ENCODE results near the gene NELL1. TPM values are rescaled to one million over a fixed set of nuclear protein-coding genes. Genes with fewer than 3 reads are reported as not detected.

The NELL1 gene
- total and polyA plus RNA-seq, 8 donors: 0.24 to 1.8 (median 0.71) TPM; not detected in 2

GRCh38 chr11:21285104-21285503 is 615.7 kb downstream of the NELL1 start:
- TF ChIP-seq, protein P1, sequence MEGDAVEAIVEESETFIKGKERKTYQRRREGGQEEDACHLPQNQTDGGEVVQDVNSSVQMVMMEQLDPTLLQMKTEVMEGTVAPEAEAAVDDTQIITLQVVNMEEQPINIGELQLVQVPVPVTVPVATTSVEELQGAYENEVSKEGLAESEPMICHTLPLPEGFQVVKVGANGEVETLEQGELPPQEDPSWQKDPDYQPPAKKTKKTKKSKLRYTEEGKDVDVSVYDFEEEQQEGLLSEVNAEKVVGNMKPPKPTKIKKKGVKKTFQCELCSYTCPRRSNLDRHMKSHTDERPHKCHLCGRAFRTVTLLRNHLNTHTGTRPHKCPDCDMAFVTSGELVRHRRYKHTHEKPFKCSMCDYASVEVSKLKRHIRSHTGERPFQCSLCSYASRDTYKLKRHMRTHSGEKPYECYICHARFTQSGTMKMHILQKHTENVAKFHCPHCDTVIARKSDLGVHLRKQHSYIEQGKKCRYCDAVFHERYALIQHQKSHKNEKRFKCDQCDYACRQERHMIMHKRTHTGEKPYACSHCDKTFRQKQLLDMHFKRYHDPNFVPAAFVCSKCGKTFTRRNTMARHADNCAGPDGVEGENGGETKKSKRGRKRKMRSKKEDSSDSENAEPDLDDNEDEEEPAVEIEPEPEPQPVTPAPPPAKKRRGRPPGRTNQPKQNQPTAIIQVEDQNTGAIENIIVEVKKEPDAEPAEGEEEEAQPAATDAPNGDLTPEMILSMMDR (IDR thresholded peaks at IDR 0.05): no peak

DNA sequence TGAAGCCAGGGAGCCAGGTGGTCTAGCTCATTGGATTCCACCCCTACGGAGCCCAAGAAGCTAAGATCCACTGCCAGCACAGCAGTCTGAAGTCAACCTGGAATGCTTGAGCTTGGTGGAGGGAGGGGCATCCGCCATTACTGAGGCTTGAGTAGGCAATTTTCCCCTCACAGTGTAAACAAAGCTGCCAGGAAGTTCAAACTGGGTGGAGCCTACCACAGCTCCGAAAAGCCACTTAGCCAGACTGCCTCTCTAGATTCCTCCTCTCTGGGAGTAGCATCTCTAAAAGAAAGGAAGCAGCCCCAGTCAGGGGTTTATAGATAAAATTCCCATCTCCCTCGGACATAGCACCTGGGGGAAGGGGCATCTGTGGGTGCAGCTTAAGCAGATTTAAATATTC is 620.3 kb downstream of the NELL1 start:
- no peak for ATAC-seq
- intact Hi-C loops (cut with DNase I): no loop called here
- TF ChIP-seq, protein P1 (IDR thresholded peaks at IDR 0.05): no peak

More at GRCh38 chr11:21285104-21285503, 615.7 kb downstream of the NELL1 start:
- intact Hi-C loops (cut with DNase I): no loop called here
- H3K27me3 ChIP-seq: no peaks in the 10 kb centered on the region
- DNase-seq: no peak
- ATAC-seq: no peak
- H3K4me3 ChIP-seq: no peak overlapping the region
- no peaks in the 10 kb centered on the region for H3K4me1 ChIP-seq
- no peaks in the 10 kb centered on the region for H3K36me3 ChIP-seq
- peaks cover 0 to 22% of the 10 kb centered on the region in 2 donors for H3K9me3 ChIP-seq
- no peak overlapping the region for H3K27ac ChIP-seq

GRCh38 chr11:21295508-21295907 is 626.1 kb downstream of the NELL1 start:
- Histone ChIP-seq H3K4me1 (no peaks in the 10 kb centered on the region), H3K27ac (no peak overlapping the region), H3K4me3 (no peak overlapping the region), H3K27me3 (no peaks in the 10 kb centered on the region), H3K36me3 (no peaks in the 10 kb centered on the region), H3K9me3 (peaks cover 0 to 15% of the 10 kb centered on the region in 2 donors)
- TF ChIP-seq, protein P1 (IDR thresholded peaks at IDR 0.05): no peak
- no peak for ATAC-seq
- intact Hi-C loops (cut with DNase I): no loop called here
- no peak for DNase-seq

More for the DNA sequence above, 620.3 kb downstream of the NELL1 start:
- Histone ChIP-seq H3K4me1 (no peaks in the 10 kb centered on the region), H3K27me3 (no peaks in the 10 kb centered on the region), H3K9me3 (peaks cover 0 to 18% of the 10 kb centered on the region in 2 donors), H3K36me3 (no peaks in the 10 kb centered on the region), H3K4me3 (no peak overlapping the region), H3K27ac (no peak overlapping the region)
- no peak for DNase-seq

DNA sequence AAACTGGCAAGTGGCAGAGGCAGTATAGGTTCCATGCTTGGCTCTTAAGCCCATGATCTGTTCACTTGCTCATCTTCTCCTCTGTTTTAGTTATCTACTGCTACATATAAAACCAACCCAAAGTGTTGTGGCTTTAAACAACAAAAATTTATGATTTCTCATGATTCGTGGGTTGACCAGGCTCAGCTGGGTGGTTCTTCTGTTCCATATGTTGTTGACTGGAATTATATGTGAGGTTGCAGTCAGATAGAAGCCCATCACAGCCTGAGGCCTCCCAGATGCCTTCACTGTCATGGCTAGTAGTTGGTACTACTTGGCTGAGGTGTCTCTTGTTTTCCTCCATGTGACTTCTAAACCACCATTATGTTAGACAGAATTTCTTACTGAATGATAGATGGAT is 632.6 kb downstream of the NELL1 start:
- H3K4me3 ChIP-seq: no peak overlapping the region
- H3K27me3 ChIP-seq: no peaks in the 10 kb centered on the region
- TF ChIP-seq, protein P1 (IDR thresholded peaks at IDR 0.05): no peak
- DNase-seq (no peak), ATAC-seq (no peak)
- H3K4me1 ChIP-seq: no peaks in the 10 kb centered on the region
- peaks cover 0 to 14% of the 10 kb centered on the region in 2 donors for H3K9me3 ChIP-seq
- H3K27ac ChIP-seq: no peak overlapping the region
- H3K36me3 ChIP-seq: no peaks in the 10 kb centered on the region
- intact Hi-C loops (cut with DNase I): no loop called here

DNA sequence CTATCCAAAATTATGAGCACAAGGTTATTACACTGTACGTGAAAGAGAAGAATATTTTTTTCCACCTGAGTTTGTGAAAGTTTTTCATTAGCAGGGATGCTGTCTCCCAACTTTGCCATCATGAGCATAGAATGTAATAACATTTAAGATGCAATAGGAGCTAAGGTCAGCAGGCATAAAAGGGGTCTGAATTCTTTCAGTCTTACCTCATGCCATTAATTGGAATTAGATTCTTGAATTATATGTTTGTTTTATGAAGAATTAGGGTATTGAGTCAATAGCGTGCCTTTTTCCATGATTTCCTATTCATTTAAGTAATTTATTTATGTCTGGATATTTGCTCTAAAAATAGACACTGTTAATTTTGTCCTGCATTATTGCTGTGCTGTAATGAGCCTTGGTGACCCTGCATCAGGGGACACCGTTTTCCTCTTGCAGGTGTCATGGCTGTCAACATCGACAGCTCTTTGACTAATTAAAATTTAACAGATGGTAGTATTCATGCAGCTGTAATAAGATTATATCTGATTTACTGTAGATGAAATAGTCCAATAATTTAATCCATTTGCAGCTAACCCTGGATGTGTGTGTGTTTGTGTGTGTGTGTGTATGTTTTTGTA is 637.5 kb downstream of the NELL1 start:
- H3K4me3 ChIP-seq: no peak overlapping the region
- no peaks in the 10 kb centered on the region for H3K27me3 ChIP-seq
- DNase-seq (no peak), ATAC-seq (no peak)
- TF ChIP-seq, protein P1 (IDR thresholded peaks at IDR 0.05): no peak
- intact Hi-C loops (cut with DNase I): no loop called here
- no peaks in the 10 kb centered on the region for H3K4me1 ChIP-seq
- peaks cover 0 to 10% of the 10 kb centered on the region in 2 donors for H3K9me3 ChIP-seq
- H3K27ac ChIP-seq: no peak overlapping the region
- H3K36me3 ChIP-seq: no peaks in the 10 kb centered on the region
